Activated T-helper 1 cell treated with anti-CD3 and anti-CD28 coated beads, Interleukin-12 subunit alpha, Interleukin-12 subunit beta, Interleukin-2, Interleukin-4 antibody, amounts not matched to agents 30 ng/mL and 10 ng/mL and 1 ng/mL, durations not matched to agents 14 hours and 24 hours and 36 hours (primary cell): ENCODE data around the gene DOCK11. TPM values are rescaled to one million over a fixed set of nuclear protein-coding genes. Genes with fewer than 3 reads are reported as not detected.
A peak's percentile ranks its signal among the peaks of the same experiment; 100 is the strongest.

ENCODE experiments used
- DNase-seq: peaks from one replicate; pipeline ENCODE4 v3.0.0; 2021; ENCODE audit warnings: low spot score
- H3K27ac Mint-ChIP-seq: one replicate; pipeline ENCODE4 v1.8.0; 2021; ENCODE audit warnings: mild to moderate bottlenecking, mixed read lengths
- H3K27me3 Mint-ChIP-seq: one replicate; pipeline ENCODE4 v1.8.0; 2022; ENCODE audit warnings: mild to moderate bottlenecking, moderate library complexity, mixed read lengths; ENCODE audit not compliant: insufficient read depth
- H3K36me3 Mint-ChIP-seq: one replicate; pipeline ENCODE4 v1.8.0; 2021; ENCODE audit warnings: low read depth, mixed read lengths
- H3K4me1 Mint-ChIP-seq: one replicate; pipeline ENCODE4 v1.8.0; 2021; ENCODE audit warnings: low read depth, mixed read lengths
- H3K4me3 Mint-ChIP-seq: one replicate; pipeline ENCODE4 v1.8.0; 2021; ENCODE audit warnings: mild to moderate bottlenecking, moderate library complexity, mixed read lengths
- H3K9me3 Mint-ChIP-seq: one replicate; pipeline ENCODE4 v1.8.0; 2021; ENCODE audit warnings: mixed read lengths
- intact Hi-C: fragments of 100-400 bp; cut with micrococcal nuclease; formaldehyde crosslinking; loops from one replicate; pipeline ENCODE4 v1.15.1; 2024
- total RNA-seq: library from RNA; stranded (reverse); gene quantifications from 2 replicates; pipeline ENCODE4 v1.2.3, GENCODE V29; 2022

DOCK11 gene
- total RNA-seq, 1 donor from 2014 or later = 28.6 TPM

DNA sequence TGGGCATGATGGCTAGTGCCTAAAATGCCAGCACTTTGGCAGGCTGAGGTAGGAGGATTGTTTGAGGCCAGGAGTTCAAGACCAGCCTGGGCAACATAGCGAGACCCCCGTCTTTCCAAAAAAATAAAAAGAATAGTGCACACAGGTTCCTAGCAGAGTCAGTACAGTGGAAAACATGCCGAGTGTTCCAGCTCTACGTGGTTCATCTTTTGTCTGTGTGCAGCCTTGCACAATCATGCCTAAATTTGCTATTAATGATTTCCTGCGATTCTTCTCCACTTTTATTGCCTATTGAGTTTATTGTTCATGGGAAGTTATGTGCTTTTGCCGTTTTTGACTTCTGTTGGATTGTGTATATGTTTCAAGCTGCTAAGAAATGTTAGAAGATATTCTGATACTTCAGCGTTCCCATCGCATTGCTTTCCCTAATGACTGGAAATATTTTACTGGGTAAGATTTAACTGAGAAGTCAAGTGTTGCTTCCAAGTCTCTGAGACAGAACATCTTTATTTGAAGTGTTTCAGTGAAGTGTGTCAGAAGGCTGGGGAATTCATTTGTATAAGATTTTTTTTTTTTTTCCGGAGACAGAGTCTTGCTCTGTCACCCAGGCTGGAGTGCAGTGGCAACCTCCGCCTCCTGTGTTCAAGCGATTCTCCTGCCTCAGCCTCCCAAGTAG lies 11.3 kb downstream of the DOCK11 start:
- H3K9me3 Mint-ChIP-seq = no peaks in the 10 kb centered on the region
- peaks cover 13% of the 10 kb centered on the region for H3K36me3 Mint-ChIP-seq
- peaks cover 22% of the 10 kb centered on the region for H3K4me1 Mint-ChIP-seq
- peak overlapping the region; percentile 23 for H3K27ac Mint-ChIP-seq
- DNase-seq = no peak
- H3K4me3 Mint-ChIP-seq = no peak overlapping the region
- no peaks in the 10 kb centered on the region for H3K27me3 Mint-ChIP-seq
- intact Hi-C loops = no loop called here

GRCh38 chrX:118507766-118508165 lies 12.2 kb downstream of the DOCK11 start:
- no peak overlapping the region for H3K27ac Mint-ChIP-seq
- H3K27me3 Mint-ChIP-seq = no peaks in the 10 kb centered on the region
- H3K4me3 Mint-ChIP-seq = no peak overlapping the region
- DNase-seq = no peak
- no peaks in the 10 kb centered on the region for H3K9me3 Mint-ChIP-seq
- H3K36me3 Mint-ChIP-seq = peaks cover 13% of the 10 kb centered on the region
- peaks cover 14% of the 10 kb centered on the region for H3K4me1 Mint-ChIP-seq
- intact Hi-C loops = no loop called here

DNA sequence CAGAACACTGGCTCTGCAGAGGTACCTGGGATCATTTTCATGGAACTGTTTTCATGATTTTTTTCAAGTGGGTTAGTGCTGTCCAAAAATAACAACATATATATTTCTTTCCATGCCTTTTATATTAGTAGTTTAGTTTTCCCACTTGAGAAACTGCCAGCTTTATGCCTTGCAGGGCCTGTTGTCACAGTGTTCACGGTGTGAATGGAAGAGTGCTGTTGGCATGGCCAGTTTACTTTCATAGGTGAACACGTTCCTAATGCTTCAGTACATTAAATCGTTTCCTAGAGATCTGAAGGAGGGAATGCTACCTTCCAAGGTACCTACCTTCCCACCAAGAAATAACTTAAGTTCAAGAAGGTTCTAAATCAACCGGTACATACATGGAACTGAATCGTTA lies 12.6 kb downstream of the DOCK11 start:
- DNase-seq = no peak
- H3K4me3 Mint-ChIP-seq = no peak overlapping the region
- intact Hi-C loops = no loop called here
- peaks cover 15% of the 10 kb centered on the region for H3K36me3 Mint-ChIP-seq
- H3K27me3 Mint-ChIP-seq = no peaks in the 10 kb centered on the region
- peaks cover 15% of the 10 kb centered on the region for H3K4me1 Mint-ChIP-seq
- no peaks in the 10 kb centered on the region for H3K9me3 Mint-ChIP-seq
- no peak overlapping the region for H3K27ac Mint-ChIP-seq

DNA sequence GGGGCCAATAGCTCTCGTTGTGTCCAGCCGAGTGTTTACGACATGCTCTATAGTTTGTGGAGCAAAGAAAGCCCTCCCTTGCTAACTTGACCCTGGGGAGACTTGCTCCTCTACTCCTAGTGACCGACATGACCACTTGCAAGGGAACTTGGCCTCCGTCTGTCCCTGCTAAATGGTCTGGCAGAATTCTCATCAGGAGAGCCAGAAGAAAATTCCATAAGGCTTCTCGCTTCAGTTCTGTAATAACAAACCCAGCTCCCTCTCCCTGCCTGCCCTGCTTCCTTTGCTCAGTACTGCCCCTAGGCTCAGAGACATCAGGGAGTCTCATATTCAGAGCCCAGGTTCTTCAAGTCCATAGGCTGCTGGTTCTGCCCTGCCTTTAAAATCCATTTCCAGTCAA lies 13.0 kb downstream of the DOCK11 start:
- Mint-ChIP-seq H3K27ac (no peak overlapping the region), H3K36me3 (peaks cover 12% of the 10 kb centered on the region), H3K27me3 (no peaks in the 10 kb centered on the region), H3K9me3 (no peaks in the 10 kb centered on the region), H3K4me1 (peaks cover 13% of the 10 kb centered on the region), H3K4me3 (no peak overlapping the region)
- intact Hi-C loops = no loop called here
- DNase-seq = no peak

DNA sequence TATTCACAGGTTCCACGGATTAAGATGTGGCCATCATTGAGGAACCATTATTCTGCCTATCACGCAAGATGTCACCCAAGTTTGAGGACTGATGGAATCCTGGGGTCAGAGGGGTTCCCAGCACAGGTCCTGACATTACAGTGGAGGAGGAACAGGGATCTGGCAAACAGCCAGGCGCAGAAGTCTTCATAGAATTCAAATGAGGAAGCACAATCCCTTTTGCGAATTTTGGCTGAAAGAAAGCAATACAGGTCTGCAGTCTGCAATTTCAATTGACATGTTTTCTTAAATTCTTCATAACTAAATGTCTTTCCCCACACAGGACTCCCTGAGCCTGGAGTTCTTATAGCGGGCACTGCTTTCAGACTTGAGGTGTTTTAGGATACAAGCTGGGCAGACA lies 14.5 kb downstream of the DOCK11 start:
- no peaks in the 10 kb centered on the region for H3K27me3 Mint-ChIP-seq
- no peak overlapping the region for H3K27ac Mint-ChIP-seq
- H3K36me3 Mint-ChIP-seq = peaks cover 26% of the 10 kb centered on the region
- no peak overlapping the region for H3K4me3 Mint-ChIP-seq
- no peak for DNase-seq
- intact Hi-C loops = no loop called here
- no peaks in the 10 kb centered on the region for H3K9me3 Mint-ChIP-seq
- H3K4me1 Mint-ChIP-seq = peaks cover 18% of the 10 kb centered on the region

GRCh38 chrX:118513120-118513898 lies 17.7 kb downstream of the DOCK11 start:
- Mint-ChIP-seq H3K27ac (no peak overlapping the region), H3K4me3 (no peak overlapping the region), H3K9me3 (no peaks in the 10 kb centered on the region), H3K36me3 (peaks cover 27% of the 10 kb centered on the region), H3K27me3 (no peaks in the 10 kb centered on the region), H3K4me1 (peaks cover 15% of the 10 kb centered on the region)
- no peak for DNase-seq
- intact Hi-C loops = no loop called here

DNA sequence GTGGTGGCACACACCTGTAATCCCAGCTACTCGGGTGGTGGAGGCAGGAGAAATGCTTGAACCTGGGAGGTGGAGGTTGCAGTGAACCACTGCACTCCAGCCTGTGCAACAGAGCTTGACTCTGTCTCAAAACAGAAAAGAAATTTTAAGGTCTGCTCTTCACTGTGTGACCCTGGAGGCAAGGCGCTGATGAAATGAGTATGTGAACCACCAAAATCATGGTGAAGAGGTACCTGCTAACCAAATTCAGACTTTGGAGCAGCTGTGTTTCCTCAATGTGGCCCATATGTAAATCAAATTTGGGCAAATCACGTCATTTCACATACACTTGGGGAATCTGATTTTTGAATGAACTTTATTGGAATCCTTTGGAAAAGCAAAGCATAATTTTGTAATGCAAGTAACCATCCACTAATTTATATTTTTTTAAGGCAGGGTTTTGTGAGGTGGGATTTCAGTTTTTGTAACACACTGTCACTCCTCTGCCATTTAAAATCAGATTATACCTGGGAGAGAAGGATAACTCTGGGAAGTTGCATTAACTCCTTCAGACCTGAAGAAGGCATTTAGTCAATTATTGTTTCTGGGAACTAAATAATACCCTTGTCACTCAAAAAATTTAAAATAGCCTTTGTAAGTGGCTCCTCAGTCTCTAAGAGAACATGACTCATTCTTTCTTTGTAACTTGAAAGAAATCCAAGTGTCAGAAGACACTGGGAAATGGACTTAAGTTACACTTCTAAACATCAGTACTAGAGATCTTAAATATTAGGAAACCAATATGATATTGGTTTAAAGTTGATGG lies 24.0 kb downstream of the DOCK11 start:
- no peaks in the 10 kb centered on the region for H3K27me3 Mint-ChIP-seq
- H3K4me3 Mint-ChIP-seq = no peak overlapping the region
- H3K27ac Mint-ChIP-seq = no peak overlapping the region
- H3K9me3 Mint-ChIP-seq = no peaks in the 10 kb centered on the region
- intact Hi-C loops = no loop called here
- peaks cover 49% of the 10 kb centered on the region for H3K4me1 Mint-ChIP-seq
- DNase-seq = no peak
- peaks cover 15% of the 10 kb centered on the region for H3K36me3 Mint-ChIP-seq

- DNase-seq = no peak
- Mint-ChIP-seq H3K4me3 (no peak overlapping the region), H3K9me3 (no peaks in the 10 kb centered on the region), H3K36me3 (peaks cover 8% of the 10 kb centered on the region), H3K27me3 (no peaks in the 10 kb centered on the region), H3K27ac (no peak overlapping the region), H3K4me1 (peaks cover 54% of the 10 kb centered on the region)
- intact Hi-C loops = no loop called here
These were observed 24.9 kb downstream of the DOCK11 start for GRCh38 chrX:118520216-118521206.

DNA sequence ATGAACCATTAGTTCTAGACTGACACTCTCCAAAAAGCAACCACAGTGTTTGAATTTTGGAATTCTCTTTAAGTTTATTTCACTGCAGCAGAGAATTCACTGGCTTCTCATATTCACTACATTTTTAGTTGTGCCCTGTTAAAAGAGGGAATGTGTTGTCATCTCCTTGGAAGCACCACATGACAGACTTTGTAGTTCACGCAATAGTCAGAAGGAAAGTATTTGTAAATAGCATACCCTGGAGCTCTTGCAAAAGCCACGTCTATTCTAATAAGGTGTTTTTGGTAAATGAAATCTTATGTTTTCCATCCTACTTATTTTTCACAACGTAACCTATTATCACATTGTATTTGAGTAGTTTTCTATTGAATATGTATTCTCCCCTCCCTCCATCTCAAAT lies 25.8 kb downstream of the DOCK11 start:
- H3K4me1 Mint-ChIP-seq = peaks cover 63% of the 10 kb centered on the region
- no peak overlapping the region for H3K4me3 Mint-ChIP-seq
- peak overlapping the region; percentile 34 for H3K27ac Mint-ChIP-seq
- no peaks in the 10 kb centered on the region for H3K9me3 Mint-ChIP-seq
- intact Hi-C loops = no loop called here
- DNase-seq = no peak
- peaks cover 8% of the 10 kb centered on the region for H3K36me3 Mint-ChIP-seq
- no peaks in the 10 kb centered on the region for H3K27me3 Mint-ChIP-seq

- Mint-ChIP-seq H3K27me3 (no peaks in the 10 kb centered on the region), H3K4me3 (no peak overlapping the region)
These were observed 26.8 kb downstream of the DOCK11 start for GRCh38 chrX:118522230-118522926.

GRCh38 chrX:118523920-118524319 lies 28.3 kb downstream of the DOCK11 start:
- Mint-ChIP-seq H3K27ac (peak overlapping the region; percentile 67), H3K27me3 (no peaks in the 10 kb centered on the region), H3K4me1 (peaks cover 75% of the 10 kb centered on the region), H3K36me3 (peaks cover 8% of the 10 kb centered on the region), H3K4me3 (peak overlapping the region; percentile 24), H3K9me3 (no peaks in the 10 kb centered on the region)
- DNase-seq = peak; percentile 3
- intact Hi-C loops = loop anchor here (1.0 kb wide), 1 partner anchor 26 kb away; no protein-coding TSS in a partner anchor

More at GRCh38 chrX:118522230-118522926, 26.8 kb downstream of the DOCK11 start:
- H3K36me3 Mint-ChIP-seq = peaks cover 8% of the 10 kb centered on the region
- DNase-seq = no peak
- H3K9me3 Mint-ChIP-seq = no peaks in the 10 kb centered on the region
- intact Hi-C loops = no loop called here
- no peak overlapping the region for H3K27ac Mint-ChIP-seq
- H3K4me1 Mint-ChIP-seq = peaks cover 73% of the 10 kb centered on the region
